ENCODE data around the gene FADS2. TPM values are rescaled to one million over a fixed set of nuclear protein-coding genes. Genes with fewer than 3 reads are reported as not detected.
A peak's percentile ranks its signal among the peaks of the same experiment; 100 is the strongest.

Gene FADS2
- total RNA-seq, 1 donor from 2014 or later: 35.7 TPM

DNA sequence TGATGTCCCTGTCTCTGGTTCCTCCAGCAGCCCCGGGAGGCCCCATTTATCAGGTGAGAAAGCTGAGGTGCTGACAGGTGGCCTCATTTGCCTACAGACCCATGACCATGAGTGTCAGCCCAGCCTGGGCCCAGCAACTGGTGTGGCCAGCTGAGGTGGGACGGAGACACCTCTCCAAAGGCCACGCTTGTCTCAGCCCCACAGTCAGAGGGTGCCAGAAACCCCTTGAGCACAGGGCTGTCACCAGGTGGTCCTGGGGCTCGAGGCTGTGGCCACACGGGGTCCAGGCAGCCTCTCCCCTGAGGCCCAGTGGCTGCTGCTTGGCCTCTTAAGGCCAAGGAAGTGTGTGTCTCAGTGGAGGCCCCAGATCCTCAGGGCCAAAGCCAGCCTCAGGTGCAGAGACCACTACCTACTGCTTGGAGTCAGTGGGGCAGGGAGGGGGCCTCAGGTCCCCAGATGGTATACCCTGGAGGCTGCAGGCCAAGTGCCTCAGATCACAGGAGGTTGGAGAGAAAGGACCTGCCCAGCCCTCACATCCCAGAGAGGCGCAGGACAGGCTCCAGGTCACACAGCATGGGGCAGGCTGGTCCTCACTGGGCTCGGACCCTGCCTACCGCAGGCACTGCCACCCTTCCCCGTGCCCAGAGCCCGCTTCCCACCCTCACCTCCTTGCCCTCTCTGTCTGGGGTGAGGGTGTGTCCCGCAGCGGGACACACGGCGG lies 77.9 kb downstream of the FADS2 start:
- intact Hi-C loops (cut with DNase I): no loop called here
- ATAC-seq (no peak), DNase-seq (ENCODE audit: missing footprints) (peak; percentile 61)

DNA sequence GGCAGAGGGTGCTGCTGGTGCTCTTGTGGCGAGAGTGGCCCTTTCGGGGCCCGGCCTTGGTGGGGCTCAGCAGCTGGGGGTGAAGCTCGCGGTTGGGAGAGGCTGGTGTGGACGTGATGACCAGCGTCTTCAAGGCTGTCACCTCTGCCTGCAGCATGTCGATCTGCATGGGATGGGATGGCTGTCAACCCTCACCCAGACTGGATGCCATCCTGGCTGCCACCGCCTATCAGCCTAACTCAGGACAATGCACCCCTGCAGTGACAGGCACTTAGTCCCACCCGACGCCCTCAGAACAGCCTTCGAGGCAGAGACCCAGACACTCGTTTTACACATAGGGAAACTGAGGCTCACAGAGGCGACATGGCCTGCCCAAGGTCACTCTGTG lies 78.4 kb downstream of the FADS2 start:
- ATAC-seq: no peak
- peak; percentile 26 for DNase-seq (ENCODE audit: missing footprints)
- intact Hi-C loops (cut with DNase I): no loop called here

DNA sequence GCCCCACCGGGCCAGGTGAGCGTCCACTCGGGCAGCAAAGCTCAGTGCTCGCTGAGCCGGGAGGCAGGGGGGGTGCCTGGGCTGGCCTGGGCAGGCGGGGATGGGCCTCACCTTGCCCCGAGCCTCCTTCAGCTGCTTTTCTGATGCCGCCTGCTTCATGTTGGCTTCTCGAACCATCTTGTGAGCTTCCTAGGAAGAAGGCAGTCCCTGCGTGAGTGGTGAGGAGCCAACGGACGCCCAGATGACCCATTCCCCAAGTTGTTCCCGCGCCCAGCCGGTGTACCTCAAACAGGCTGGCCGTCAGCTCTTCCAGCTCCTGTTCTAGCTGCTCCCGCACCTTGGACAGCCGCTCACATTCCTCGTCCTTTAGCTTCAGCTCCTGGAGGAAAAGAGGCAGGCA lies 79.2 kb downstream of the FADS2 start:
- no peak for ATAC-seq

DNA sequence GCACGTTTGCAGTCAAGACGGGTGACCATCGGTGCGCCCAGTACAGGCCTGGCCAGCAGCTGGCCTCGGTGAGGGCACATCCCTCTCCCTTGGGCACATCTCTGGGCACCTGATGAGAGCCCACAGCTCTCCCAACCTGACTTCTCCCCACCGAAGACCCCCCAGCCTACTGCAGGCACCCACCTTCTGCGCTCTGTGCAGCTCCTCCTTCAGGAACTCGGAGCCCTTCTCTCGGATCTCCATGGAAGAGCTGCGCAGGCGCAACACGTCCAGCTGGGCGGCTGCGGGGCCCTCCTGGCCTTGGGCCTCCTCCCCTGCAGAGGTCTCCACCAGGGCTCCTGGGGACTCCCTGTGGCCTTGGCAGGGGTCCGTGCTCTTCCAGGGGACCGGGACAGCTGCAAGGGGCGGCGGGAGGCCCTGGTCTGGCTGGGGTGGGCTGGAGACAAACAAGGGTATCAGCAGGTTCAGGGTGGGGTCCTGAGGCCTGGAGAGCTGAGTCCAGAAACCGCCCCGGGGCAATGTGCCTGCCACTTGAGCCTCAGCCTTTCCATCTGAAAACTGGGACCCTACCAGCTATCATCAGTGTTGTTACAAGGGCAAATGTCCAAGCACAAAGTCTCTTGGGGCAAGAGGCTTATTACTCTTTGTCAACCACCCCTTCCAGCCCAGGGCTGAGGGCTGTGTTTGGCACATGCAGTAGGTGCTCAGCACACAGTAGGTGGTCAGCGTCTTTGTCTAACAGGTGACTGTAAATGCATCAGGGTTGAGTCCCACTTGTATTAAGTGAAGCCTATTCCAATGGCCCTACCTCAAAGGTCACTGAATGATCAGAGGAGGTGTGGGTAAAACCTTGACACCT lies 80.0 kb downstream of the FADS2 start:
- DNase-seq (ENCODE audit: missing footprints): peak; percentile 43
- no peak for ATAC-seq
- intact Hi-C loops (cut with DNase I): no loop called here

More for the DNA sequence above, 79.2 kb downstream of the FADS2 start:
- intact Hi-C loops (cut with DNase I): no loop called here
- DNase-seq (ENCODE audit: missing footprints): peak; percentile 54

DNA sequence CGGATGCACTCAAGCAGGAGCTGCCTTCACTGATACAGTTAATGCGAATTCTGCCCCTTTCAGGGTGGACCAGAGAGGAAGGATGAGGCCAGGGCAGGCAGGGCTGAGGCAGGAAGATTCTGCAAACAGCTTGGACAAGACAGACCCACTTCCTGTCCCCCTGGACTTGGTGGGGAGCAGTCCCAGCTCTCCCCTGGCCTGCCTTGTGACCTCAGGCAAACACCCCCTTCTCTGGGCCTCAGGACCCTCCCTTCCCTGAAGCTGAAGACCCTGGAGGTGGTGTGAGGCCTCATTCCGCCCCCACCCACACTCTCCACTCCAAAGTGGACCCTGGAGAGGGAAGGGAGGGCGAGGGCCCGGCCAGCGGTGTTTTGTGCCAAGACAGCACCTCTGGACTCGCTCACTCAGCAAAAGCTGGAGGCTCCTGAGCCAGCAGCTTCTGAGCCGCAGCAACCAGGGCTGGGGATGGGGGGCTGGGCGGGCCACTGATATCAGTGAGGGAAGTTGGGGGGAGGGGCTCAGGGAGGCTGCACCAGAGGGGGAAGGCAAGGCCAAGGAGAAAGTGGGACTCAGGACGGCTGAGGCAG lies 80.7 kb downstream of the FADS2 start:
- ATAC-seq (peak; percentile 57), DNase-seq (ENCODE audit: missing footprints) (peak; percentile 91)
- intact Hi-C loops (cut with DNase I): no loop called here

DNA sequence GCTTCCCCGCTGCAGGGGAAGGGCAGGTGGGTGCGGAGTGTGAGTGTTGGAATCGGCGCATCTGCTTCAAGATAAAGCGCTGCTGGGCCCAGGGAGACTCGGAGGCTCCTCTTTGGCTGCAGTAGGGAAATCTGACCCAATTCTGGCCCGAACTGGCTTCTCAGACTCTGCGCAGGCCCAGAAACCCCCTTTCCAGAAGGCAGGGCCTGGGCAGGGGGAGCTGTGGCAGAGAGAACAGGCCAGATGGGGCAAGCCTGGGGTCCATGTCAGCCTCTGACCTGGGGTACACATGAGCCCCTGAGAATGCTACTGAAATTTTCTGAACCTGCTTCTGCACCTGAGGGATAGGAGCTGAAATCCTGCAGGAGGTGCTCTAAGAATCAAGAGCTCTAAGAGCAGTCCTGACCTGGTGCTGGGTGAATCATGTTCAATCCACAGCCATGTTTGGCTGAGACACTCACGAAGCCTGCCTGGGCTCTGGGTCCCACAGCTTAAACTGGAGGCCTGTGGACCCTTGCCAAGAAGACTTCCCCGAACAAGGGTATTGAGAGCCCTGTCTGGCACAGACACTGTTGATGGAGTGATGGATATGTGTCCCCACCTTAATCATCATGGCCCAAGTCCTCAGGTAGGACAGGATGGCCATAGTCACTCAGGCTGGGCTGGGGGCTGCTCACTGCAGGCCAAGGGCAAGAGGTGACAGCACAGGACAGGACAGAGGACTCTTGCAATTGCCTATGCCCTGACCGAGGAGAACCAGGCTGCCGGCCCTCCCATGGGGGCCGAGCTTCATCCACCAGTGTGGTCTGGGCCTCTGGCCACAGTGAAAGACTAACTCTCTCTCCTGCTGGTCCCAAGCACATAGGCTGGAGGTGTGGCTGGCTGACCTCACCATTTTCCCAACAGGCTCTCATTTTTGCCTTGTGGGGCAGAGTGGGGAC lies 82.4 kb downstream of the FADS2 start:
- peak; percentile 58 for DNase-seq (ENCODE audit: missing footprints)
- peak; percentile 27 for ATAC-seq
- intact Hi-C loops (cut with DNase I): no loop called here

DNA sequence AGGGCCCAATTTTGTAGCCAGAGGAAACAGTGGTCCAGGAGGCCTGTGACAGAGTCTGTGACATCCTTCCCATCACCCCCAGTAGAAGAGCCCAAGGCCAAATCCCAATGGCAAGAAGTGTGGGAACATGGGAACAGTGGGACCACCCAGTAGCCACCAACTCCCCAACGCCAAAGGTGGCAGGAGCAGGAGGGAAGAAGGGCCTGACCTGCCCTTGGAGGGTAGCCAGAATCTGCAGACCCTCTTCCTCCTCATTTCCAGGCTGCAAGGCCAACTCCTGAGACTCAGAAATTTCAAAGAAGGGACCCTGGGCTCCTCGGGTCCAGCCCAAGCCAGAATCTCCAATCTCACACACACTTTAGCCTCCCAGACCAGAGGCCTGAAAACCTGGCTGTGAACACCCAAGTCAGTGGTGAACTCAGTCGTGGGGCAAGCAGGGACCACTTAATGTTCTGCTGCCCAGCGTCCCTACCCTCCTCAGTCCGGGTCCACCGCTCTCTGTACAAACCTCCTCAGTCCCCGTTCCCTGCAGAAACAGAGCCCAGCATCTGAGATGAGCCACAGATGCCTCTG lies 83.1 kb downstream of the FADS2 start:
- intact Hi-C loops (cut with DNase I): no loop called here
- no peak for ATAC-seq
- DNase-seq (ENCODE audit: missing footprints): no peak

DNA sequence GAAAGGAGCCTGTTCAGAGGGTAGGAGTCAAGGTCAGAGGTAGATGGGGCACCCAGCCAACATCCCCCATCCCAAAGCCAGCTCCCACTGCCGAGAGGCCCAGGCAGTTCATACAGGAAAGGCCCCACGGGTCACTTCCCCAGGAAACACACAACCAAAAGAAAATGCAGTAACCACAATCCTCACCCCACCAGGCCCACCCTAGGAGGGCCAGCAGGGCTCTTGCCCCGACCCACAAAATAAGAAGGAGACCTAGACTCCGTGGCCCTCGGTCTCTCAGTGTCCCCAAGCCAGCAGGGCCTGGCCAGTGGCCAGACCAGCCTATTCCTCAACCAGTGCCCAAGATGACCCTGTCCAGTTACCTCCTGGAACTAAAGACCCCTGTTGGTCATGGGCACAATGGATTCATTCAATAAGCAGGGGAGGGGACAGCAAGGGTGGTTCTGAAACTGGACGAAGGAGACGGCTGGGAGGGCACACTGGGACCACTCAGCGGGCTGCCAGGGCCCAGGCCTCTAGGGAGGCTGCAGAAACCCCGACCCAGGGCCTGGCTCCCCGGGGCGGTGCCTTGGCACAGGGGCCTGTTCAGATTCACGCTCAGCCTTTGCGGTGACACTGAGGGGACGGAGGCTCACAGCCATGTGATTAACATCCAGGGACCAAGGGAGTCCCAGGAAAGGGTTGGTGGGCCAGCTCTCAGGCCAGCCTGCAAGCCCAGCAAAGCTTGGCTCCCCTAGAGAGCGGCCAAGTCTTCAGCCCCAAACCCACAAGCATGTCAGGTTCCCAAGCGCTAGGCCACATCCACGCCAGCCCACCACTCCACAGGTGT lies 83.8 kb downstream of the FADS2 start:
- intact Hi-C loops (cut with DNase I): no loop called here
- no peak for DNase-seq (ENCODE audit: missing footprints)
- ATAC-seq: no peak

DNA sequence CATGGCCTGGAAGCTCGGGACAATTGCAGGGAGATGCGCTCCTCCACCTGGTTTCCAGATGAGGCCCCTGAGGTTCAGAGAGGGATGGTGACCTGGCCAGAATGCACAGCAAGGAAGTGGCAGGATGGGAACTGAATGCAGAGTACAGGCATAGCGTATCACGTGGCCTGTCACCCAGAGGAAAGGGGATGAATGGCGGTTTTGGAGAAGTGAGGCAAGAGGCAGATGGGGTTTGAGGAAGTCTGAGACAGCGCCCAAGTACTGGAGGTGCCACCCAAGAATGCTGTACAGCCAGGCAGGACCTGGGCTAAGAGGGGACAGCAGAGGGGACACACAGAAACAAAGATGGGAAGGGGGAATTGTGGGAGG lies 84.4 kb downstream of the FADS2 start:
- DNase-seq (ENCODE audit: missing footprints) (peak; percentile 83), ATAC-seq (peak; percentile 22)
- intact Hi-C loops (cut with DNase I): no loop called here

DNA sequence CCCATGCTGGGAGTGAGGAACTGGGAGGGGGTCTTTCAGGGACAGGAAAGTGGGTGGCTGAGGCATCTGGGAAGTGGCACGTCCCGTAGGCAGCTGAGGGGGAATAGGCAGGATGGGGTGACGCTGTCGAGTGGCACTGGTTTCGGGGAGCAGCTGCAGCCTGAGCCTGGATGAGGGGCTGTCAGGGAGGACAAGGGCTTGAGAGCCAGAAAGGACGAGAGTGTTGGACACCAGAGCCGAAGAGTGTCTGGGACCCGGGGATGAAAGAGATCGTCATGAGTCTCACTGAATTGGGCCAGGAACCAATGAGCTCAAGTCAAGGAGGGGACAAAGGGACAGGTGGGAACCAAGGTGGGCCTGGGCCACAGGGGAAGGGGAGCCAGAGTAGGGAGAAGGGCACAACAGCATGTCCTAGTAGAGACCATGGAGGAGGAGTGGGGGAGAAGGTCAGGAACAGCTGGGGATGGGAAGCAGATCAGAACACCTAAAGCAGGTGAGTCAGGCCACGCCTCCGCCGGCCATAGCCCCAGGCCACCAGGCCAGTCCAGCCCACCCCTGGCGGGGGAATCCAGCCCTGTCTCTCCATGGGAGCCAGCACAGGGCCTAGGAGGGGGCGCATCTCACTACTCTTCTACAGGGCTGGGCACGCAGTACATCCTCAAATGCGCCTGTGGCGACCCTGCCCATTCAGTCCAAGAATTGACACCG lies 85.0 kb downstream of the FADS2 start:
- DNase-seq (ENCODE audit: missing footprints): no peak
- intact Hi-C loops (cut with DNase I): no loop called here

DNA sequence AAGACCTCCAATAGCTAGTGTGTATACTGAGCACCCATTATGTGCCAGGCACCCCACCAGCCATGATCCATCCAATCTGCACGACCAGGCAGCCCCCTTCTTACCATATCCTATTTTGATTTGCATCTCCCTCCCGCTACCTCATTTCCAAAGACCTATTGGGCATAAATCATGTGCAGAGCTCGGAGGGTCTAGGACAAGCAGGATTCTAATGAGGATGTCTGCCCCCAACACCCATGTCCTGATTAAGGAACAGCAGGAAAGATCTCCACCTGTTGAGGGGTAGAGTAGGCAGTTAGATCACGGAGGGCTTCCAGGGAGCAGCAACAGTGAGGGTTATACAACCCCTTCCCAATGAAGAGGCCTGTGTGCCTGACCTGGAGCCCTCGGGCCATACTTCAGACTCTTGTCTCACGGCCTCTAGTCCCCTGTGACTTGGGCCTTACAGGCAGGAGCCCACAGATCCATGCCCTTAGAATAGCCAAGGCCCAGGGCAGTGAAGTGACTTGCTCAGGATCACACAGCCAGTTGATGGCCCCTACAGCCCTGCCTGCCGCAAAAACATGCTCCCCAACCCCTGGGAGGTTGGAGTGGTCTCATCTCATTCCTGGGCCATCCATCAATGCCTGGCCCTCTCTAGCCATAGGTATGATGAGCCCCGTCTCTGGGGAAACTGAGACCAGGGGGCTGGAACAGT lies 85.7 kb downstream of the FADS2 start:
- DNase-seq (ENCODE audit: missing footprints) (no peak), ATAC-seq (no peak)
- intact Hi-C loops (cut with DNase I): no loop called here

More for the DNA sequence above, 85.0 kb downstream of the FADS2 start:
- ATAC-seq: no peak

DNA sequence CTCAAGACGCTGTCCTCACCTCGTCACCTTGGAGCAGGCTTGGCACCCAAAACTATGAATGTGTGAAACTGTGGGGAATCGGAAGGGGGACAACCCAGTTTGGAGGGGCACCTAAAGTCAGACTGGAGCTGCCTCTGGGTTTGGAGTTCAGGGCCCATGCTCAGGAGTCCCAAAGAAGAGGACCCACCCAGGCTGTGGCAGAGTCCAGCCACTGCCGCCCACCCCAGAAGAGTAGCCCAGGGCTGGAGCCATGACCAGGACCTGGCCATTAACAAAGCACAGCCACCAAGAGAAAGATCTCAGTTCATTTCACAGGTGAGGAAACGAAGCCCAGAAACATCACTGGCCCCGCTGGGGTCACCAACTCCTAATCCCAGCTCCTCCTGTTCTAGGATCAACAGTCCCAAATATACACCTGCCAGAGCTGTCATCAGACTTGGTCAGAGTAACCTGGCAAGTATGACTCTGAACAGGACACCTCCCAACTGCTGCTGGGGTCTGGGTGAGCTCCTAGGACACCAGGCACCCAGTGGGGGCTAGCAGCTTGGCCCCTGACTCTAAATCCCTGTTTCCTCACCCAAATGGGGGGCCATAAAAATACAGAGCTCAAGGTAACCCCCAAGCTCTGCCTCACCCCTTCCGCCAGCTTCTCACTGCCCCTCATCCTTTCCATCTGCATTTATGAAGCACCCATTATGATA lies 86.5 kb downstream of the FADS2 start:
- no peak for DNase-seq (ENCODE audit: missing footprints)
- intact Hi-C loops (cut with DNase I): no loop called here
- ATAC-seq: no peak

DNA sequence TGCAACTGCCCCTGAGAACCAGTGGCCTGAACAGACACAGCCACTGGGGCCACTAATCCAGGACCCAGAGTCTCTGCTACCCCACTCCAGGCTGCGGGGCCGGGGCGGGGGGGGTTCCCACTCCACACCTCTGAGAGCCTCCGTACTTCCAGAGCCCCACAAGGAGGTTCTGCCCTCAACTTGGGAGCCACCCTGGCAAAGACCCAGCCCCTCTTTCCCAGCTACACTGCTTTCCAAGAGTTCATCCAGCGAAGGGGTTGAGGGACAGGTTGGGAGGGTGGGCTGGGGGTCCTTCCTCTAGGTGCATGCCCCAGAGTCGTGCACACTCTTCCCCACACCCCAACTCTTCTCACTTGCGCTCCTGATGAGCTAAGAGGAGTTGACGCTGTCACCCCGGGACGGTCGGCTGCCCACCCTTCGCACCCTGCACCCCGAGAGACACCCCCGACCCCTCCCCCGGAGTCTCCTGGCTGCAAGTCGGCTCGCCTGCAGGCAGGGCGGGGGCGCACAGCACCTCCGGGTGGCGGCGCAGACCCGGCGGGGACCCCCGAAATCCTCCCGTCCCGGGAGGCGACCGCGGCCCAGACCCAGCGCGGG lies 88.7 kb downstream of the FADS2 start:
- no peak for ATAC-seq

More for the DNA sequence above, 88.7 kb downstream of the FADS2 start:
- no peak for DNase-seq (ENCODE audit: missing footprints)
- intact Hi-C loops (cut with DNase I): no loop called here

Measured in Right ventricle myocardium inferior (tissue), 1 donor.